Endometrial microvascular endothelial cells (primary cell): ENCODE data around the gene MGMT. TPM values are rescaled to one million over a fixed set of nuclear protein-coding genes. Genes with fewer than 3 reads are reported as not detected.

Source experiments
- in situ Hi-C: cut with HindIII; loops from 2 replicates; pipeline ENCODE4 v1.10.0; 2017; ENCODE audit warnings: low sequenced_read_pairs, low pct_unique_long_range_greater_than_20kb; ENCODE audit errors: inconsistent ontology term
- total RNA-seq: library from RNA; depleted of rRNA; stranded (reverse); fragments of >200 nt; gene quantifications from one replicate; pipeline ENCODE4 v1.2.3, GENCODE V29; 2015; ENCODE audit errors: inconsistent ontology term

MGMT gene
- total RNA-seq, 1 donor from 2014 or later, result 2.0 TPM

DNA sequence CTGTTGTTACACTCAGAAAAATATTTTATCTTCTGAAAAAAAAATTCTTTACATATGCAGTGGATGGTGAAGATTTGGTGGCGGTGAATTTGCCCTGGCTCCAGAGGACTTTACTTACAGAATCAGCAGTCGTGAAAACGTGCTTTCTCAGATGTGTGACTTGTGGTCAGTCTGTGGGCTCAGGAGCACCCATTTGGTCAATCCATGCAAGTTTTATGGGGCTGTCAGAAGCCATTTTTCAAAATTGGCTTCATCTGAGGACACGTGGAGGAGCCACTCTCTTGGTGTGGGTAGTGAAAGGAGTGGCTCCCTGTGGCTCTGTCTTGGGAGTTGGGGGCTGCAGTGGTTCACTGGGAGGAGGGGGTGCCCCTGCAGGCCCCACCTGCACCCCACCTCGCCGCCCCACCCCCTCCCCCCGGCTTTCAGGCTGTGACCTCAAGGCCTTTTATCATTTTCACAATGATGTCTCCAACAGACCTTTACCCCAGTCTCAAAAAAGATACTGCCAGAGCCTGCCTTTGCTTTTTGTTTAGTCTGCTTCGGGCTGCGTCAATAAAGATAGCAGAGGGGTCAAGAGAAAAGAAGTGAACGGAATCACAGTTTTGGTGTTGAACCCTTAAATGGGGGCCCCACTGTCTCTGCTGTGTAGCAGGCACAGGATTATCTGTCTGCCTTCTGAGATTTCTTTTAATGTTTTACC lies 137.4 kb downstream of the MGMT start:
- in situ Hi-C loops, result no loop called here

DNA sequence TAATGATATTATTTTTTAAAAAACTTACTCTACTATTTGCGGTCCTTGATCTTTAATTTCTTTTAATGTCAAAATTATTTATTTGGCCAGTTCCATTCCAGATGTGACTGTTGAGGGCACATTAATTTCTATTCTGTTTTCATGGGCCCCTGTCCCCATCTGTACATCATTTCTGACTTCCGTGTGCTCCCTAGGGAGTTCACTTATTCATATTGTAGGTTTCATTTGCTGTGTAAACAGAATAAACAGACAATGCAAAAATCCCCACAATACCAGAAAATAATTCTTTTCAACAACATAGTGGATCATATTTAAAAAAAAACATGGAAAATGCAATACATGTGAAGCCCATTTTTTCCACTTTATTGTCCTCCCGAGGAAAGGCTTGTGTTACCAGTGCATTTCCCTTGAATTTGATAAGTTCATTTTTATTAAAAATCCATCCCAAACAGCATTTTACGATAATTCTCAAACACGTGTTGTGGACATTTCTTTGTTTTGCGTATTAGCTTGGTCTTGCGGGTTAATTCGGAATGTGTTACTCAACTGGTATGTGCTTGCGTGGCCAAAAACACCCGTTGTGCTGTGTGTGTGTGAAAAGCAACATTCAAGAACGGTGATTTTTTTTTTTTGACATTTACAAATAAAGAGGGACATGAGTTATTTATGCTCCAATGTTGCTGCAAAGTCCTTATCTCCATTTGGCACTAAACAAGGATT lies 138.4 kb downstream of the MGMT start:
- in situ Hi-C loops, result no loop called here

DNA sequence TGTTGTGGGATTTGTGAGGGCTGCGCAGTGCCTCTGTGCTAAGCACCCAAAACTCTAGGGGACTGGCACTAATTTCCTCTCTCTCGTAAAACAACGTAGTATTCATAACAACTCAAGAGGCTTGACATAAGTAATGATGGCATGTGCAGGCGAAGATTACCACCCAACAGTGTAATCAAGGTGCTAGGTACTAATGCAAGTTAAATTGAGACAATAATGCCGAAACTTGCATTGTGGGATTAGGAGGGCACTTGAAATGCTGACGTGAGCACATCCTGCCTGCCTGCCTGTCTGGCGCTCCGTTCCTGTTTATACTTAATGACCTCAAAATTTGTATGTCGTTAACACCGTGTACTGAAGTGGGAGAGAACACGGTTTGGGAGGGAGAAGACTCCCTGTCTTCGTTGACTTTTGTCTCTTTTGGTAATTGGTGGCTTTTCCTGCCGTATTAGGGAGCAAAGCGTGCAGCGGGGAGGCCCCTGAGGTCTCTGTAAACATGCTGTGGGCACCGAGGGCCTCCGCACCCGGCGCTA lies 139.0 kb downstream of the MGMT start:
- in situ Hi-C loops, result no loop called here

DNA sequence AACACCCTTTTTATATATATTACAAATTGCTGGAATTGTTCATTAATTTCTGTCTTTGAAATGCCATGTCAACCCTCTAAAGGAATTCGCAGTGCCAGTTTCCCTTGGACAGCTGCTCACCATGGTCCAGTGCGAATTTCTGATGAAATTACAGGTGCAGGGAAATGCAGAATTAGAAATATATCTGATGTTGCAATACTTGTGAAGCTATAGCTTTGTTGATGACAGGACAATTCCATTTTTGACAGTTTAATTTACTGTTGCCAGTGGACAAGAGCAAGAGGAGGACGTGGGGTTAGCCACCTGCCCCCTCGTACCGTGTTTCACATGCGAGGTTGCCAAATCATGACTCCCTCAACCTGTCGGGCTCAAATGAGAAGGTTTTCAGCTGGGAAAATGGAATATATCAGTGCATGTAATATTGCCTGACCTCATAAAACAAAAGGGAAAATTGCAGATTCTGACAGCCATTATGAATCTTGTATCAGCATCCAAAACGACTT lies 140.6 kb downstream of the MGMT start:
- in situ Hi-C loops, result no loop called here

DNA sequence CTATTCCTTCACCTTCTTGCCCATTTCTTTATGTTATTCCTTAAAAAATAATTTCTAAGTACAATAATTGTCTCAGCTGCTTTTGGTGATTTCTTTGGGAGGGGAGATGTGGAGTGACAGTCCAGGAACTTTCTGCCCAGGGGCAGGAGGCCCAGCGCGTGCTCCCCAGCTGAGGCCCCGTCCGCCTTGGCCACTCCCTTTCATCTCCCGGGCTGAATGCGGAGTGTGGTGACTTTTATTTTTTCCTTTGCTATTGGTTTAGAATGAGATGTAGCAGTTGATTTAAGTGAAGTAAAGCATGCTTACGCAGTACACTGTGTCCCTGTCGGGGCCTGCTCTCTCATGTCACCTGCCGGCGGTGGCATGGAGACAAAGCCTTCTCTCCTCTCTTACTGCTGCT lies 141.6 kb downstream of the MGMT start:
- in situ Hi-C loops, result no loop called here

DNA sequence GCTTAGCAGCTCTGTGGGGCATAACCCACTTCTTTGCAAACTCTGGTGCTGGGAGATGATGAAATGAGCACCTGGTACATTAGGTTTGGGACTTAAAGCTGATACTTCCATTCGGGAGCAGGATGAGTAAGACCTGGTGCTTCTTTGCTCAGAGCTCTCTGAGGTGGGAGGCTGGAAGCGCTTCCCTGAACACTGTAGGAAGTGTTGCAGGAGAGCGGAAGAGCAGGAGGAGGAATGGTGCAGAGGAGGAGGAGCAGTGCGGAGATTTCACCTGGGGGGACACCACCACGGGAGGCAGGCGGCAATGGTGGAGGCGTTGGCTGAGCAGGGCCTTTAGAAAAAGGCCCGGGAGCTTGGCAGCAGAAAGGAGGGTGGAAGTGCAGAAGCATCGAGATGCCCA lies 142.5 kb downstream of the MGMT start:
- in situ Hi-C loops, result no loop called here

DNA sequence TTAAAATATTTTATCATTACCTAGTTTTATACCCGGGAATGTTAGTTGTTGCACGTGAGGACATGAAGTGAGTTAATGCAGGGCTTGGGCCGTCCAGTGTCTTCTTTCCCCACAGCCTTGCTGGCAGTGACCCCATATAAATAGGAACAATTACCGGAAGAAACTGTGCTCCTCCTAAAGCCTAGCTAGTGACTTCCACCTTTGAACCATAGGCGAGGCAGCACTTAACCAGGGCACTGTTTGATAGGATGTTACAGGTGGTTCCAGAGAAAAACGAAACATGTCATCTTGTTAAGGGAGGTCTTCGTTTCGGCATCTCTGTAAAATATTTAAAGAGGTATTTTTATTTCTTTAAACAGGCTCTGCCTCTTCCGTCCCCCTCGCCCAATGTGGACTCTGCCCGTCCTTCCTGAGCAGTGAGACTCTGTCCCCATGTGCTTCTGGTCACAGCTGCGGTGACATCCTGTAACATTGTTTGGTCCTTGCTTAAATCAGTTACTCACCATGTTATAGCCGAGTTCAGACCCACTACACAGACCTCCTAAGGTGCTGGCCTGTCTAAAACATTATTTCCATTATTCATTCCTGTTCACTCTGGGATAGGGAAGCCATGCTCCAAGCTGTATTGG lies 145.6 kb downstream of the MGMT start:
- in situ Hi-C loops, result no loop called here

DNA sequence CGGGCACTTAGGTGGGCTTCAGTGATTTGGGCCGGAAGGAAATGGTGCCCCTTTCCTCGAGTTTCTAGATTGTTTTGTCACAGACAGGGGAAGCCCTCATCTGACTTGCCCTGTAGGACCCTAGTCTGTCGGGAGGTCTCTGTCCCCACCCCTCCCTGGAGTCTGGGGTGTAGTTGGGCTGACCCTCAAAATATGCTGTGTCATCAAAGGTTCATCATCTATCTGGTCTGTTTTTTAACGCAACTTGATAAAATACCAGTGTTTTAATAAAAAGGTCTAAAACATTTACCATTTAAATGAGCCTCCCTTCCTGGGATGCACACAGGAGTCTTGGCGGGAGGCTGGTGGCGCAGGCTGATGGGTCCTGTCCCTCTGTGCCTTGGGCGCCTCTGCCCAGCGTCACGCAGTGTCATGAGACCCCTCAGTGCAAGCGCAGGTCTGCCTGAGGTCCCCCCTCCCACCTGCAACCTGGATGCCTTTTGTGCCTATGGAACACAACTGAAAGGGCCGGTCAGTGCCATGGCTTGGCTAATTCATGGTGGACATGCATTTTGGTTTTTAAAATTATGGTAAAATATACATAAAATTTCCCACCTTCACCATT lies 146.4 kb downstream of the MGMT start:
- in situ Hi-C loops, result no loop called here

DNA sequence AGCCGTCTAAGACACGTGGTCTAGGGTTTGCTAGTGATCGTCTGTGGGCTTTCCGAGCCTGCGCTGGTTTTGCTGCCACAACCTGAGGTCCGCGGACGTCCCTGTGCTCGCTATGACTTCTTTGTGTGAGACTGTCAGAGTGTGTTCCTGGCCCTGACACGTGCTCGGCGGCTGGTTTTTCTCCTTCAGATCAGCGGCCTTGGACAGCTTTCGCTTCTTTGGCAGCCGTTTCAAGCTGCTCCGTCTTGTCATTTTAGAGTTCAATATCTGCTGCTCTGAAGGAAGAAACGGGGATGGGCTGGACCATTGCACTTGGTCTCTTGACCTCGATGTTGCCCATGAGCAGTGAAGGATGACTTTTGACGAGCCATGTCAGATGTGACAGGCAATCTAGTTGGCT lies 147.3 kb downstream of the MGMT start:
- in situ Hi-C loops, result no loop called here

DNA sequence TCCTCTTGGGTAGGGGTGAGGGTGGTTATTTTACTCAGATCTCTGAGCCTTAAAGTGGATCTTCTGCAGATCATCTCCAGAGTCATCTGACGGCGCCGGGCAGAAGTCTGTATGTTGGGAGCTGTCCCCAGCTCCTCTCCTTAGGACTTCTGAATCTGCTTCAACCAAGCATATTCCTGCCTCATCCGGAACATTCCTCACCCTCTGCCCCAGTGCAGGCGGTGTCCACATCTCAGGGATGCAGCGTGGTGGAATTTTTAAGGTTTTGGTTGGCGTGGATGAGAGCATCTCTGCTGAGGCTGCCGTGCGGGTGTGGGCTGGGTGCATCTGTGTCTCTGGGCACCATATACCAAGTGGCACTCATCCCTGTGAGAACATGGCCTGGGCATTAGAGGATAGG lies 148.3 kb downstream of the MGMT start:
- in situ Hi-C loops, result no loop called here

DNA sequence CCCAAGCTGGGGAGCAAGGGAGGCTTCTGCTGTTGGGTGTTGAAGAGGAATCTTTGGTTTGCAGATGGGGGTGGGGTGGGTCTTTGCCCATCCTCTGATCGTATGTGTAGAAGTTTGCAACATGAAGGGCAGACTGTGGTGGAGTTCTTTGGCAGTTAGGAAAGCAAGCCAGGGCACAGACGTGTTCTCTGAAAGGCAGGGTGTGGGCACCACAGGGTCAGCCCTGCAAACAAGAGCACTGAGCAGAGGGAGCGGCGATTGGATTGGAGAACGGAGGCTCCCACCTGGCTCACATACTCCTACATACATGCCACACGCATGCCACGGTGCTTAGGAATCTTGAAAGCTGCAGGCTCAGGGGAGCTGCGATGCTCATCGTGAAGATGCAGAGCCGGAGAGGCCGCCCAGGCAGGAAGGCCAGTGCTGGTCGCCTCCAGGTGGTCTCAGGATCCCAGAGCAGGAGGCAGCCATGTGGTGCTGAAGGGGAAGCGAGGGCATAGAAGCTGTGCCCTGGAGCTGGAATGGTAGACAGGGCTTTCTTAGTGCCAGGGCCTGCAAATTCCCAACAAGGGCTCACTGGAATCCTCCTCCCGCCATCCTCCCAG lies 149.0 kb downstream of the MGMT start:
- in situ Hi-C loops, result no loop called here

DNA sequence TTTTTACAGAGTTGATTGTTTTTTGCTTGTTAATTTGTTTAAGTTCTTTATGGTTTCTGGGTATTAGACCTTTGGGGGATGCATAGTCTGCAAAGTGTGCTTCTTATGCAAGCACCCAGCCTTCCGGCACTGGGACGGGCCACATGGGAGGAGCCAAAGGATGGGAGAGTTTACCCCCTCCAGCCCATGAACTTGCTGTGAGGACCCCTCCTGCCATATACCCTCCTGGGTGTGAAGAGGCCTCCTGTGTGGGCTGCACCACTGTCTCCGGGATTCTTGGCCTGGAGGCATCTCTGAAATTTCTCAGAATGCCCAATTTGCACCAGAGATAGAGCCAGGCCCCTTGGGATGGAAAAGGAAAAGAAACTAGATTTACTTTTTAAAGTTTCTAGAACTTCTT lies 150.7 kb downstream of the MGMT start:
- in situ Hi-C loops, result no loop called here

DNA sequence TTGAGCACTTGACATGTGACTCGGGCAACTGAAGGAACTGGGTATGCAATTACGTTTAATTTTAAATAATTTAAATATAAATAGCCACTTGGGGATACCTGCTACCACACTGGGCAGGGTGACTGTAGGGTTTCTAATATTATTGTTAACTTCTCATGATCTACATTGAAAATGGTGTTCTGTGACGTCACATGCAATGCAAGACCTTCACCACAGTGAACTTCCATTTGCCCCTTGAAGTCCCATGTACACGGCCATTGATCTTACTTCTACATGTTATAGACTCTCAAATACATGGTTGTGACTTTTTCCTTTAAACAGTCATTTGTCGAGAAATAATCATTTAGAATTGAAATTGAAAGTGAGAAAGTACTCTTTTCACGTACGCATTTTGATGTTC lies 154.0 kb downstream of the MGMT start:
- in situ Hi-C loops, result no loop called here

DNA sequence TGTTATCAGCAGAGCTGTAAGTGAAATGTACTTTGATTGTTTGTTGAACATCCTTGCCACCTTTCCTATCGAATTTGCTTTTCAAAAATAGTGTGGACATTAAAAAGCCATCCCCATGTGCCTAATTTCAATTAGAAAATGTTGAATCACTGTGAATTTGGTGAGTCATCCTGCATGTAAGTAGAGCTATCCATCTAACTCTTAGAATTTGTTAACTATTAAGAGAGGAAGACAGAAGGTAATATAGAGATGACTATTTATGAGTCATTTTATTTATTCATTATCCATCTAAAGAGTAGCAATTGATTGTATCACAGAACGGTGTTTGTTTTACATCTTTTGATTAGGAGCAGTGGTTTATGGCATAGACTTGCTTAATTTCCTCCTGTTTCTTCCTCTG lies 154.7 kb downstream of the MGMT start:
- in situ Hi-C loops, result no loop called here

DNA sequence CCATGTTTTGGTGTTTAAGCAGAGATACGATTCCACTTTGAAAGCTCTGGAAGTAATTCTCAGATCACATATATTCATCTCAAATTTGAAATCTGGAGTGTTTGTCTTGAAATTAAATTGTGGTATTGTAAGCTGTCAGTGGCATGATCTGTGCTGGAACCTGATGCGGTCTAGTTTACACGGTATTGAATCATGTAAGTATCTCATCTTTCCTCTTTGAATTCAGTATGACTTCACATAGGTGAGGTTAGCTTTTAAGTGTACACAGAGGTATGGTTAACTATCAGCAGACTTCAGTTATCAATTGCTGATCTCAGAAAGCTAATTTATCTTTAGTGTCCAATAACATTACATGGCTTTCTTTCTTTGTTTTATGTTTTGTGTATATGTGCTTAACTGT lies 155.2 kb downstream of the MGMT start:
- in situ Hi-C loops, result no loop called here

DNA sequence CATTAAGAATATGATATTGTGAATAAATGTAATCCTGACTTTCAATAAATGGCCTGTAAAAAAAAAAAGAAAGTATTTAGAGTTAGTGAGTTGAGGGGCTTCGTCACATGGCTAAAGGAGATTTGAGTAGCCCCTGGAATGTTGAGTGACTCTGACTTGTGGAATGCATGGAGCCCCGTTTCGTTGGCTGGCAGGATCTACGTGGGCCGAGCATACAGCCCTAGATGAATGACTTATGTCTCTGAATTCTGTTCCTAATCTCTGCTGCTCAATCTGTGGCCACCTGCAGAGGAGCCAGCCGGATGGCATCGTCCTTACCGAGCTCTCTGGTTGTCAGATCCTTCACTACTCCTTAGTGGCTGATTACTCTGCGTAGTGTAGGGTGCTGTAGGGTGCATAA lies 155.7 kb downstream of the MGMT start:
- in situ Hi-C loops, result no loop called here

DNA sequence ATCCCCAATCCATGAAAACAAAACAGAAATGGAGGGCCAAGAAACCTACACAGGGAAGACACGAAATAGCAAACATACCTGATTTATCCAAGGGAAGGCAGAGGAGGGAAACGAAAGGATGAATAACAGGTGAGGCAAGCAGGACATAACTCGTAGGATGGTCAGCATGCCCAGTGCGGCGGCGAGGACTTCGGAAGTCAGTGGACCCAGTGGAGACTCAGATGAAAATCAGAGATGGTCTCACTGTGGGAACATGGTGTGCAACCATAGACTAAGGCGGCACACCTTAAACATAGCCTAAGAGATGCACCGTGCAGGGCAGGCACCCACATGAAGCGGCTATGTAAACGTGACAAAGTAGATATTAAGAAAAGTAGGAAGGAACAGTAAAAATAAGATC lies 157.5 kb downstream of the MGMT start:
- in situ Hi-C loops, result no loop called here

DNA sequence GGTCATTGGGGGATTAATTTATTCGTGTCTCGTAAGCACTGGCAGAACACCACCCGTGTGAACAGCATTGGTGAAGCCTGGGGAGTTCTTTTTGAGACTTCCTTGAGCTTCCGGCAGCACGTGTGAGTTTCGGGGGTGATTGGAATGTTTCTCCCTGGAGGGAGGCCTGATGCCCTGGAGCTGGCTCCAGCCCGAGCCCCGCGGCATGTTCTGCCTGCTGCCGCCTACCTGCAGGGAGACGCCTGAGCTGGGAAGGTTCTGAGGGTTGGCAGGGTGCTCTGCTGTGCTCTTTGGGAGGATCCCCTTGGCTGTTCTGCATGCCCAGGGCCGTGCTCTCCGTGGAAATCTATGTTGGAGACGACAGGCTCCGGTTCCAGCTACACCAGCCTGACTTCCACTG lies 159.3 kb downstream of the MGMT start:
- in situ Hi-C loops, result no loop called here

DNA sequence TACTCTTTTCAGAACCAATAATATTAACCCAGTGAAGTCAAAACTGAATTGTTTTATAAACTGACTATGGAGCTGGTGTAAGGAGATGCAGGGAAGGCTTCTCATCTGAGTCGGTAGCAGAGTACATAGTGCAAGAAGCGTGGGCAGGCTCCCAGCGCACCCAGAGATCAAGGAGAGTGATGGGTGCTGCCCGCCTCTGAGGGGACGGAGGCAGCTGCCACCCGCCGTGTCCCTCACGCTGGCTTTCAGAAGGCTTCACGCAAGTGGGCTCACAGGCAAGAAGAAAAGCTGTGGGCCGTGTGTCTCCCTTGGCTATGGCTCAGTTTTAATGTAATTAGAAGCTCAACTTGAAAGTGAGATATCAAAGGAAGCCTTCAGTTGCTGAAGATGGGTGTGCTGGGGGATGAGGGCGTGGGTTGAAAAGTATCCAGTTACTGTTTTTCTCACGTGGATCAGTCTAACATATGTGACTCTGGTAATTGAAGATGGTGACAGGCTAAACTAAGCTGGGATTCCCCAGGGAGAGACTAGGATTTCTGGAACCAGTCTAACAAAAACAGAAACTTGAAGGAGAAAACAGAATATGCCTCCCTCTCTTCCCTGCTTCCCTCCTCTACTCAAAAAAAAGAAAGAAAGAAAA lies 159.9 kb downstream of the MGMT start:
- in situ Hi-C loops, result no loop called here
